ENCODE results near the gene FBXO8. TPM values are rescaled to one million over a fixed set of nuclear protein-coding genes. Genes with fewer than 3 reads are reported as not detected.

Gene FBXO8
- total and polyA plus RNA-seq, 2 of the 4 experiments (the other 2 are of a cell fraction), result 11.3 to 25.6 TPM

DNA sequence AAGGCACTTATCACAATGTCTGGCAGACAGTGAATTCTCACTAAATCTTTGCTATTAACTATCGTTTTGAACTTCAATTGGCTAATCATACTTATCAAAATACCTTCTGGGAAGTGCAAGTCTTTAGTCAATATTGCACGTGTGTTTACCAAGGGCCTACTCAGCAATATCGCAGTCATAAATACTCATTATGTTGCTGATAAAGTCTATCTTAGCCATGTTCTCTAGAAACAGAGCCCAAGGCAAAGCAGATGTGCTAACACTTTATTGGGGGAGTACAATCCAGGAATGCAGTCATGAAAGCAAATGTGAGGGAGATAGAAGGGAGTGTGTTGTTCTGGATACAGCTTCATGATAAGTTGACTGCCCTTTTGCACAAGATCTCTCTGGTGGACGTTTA lies 90.5 kb downstream of the FBXO8 start:
- no peak overlapping the region for H3K14ac ChIP-seq (replicated peaks; ENCODE audit: low read depth, low read length)
- H3K56ac ChIP-seq (ENCODE audit: extremely low read depth, insufficient read depth, low read length), result no peak overlapping the region
- no peak overlapping the region for H2BK15ac ChIP-seq (ENCODE audit: low read depth, low read length)
- no peaks in the 10 kb centered on the region for H3K36me3 ChIP-seq (ENCODE audit: control insufficient read depth, insufficient read depth, low read length)
- H3K9me1 ChIP-seq (ENCODE audit: insufficient read depth, low read length), result no peaks in the 10 kb centered on the region
- H3K23ac ChIP-seq (ENCODE audit: low read depth, low read length), result no peak overlapping the region
- no peak overlapping the region for H2AFZ ChIP-seq (replicated peaks; ENCODE audit: low read length, poor library complexity)
- H3K4me1 ChIP-seq (ENCODE audit: control insufficient read depth, insufficient read depth, low read length), result no peaks in the 10 kb centered on the region
- no peak overlapping the region for H2AK5ac ChIP-seq (ENCODE audit: low read depth, low read length)
- H3K9ac ChIP-seq (ENCODE audit: low read depth, low read length), result no peak overlapping the region
- H3K9me3 ChIP-seq (ENCODE audit: control insufficient read depth, insufficient read depth, low read length), result no peaks in the 10 kb centered on the region
- no peak overlapping the region for H3K4me3 ChIP-seq (ENCODE audit: insufficient read depth, low read depth, low read length)
- POLR2A ChIA-PET (ENCODE audit: unreplicated experiment), result no interaction called here
- H3K18ac ChIP-seq (ENCODE audit: low read depth, low read length), result no peak overlapping the region
- TF ChIP-seq, protein P1, sequence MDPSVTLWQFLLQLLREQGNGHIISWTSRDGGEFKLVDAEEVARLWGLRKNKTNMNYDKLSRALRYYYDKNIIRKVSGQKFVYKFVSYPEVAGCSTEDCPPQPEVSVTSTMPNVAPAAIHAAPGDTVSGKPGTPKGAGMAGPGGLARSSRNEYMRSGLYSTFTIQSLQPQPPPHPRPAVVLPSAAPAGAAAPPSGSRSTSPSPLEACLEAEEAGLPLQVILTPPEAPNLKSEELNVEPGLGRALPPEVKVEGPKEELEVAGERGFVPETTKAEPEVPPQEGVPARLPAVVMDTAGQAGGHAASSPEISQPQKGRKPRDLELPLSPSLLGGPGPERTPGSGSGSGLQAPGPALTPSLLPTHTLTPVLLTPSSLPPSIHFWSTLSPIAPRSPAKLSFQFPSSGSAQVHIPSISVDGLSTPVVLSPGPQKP (IDR thresholded peaks at IDR 0.05; ENCODE audit: borderline replicate concordance, low read depth, low read length), result no peak
- TF ChIP-seq RAD21 (IDR thresholded peaks at IDR 0.05; ENCODE audit: low read length) (no peak), MAZ (IDR thresholded peaks at IDR 0.05; ENCODE audit: borderline replicate concordance, low read depth, low read length) (no peak), MXI1 (IDR thresholded peaks at IDR 0.05; ENCODE audit: borderline replicate concordance, low read depth, low read length) (no peak), CHD1 (IDR thresholded peaks at IDR 0.05; ENCODE audit: low read depth, low read length) (no peak), POLR2A (IDR thresholded peaks at IDR 0.05; ENCODE audit: low read depth, low read length) (no peak), RCOR1 (IDR thresholded peaks at IDR 0.05; ENCODE audit: insufficient replicate concordance, low read length) (no peak), NFE2L2 (IDR thresholded peaks at IDR 0.05; ENCODE audit: low read depth, low read length) (no peak), CEBPB (IDR thresholded peaks at IDR 0.05; ENCODE audit: low read depth, low read length) (no peak), MAFK (IDR thresholded peaks at IDR 0.05; ENCODE audit: low read depth, low read length) (no peak), RFX5 (IDR thresholded peaks at IDR 0.05; ENCODE audit: low read depth, low read length) (no peak), SMC3 (IDR thresholded peaks at IDR 0.05; ENCODE audit: low read depth, low read length) (no peak), USF2 (IDR thresholded peaks at IDR 0.05; ENCODE audit: low read depth, low read length) (no peak)
- ATAC-seq (ENCODE audit: low read depth) (no peak), DNase-seq (no peak)
- H3K27me3 ChIP-seq (ENCODE audit: control insufficient read depth, insufficient read depth, low read length), result no peaks in the 10 kb centered on the region; the same call in 1 of the 2 replicates
- no peak overlapping the region for H2AK9ac ChIP-seq (replicated peaks; ENCODE audit: low read depth, low read length, poor library complexity)
- H3K79me1 ChIP-seq (ENCODE audit: low read depth in 1 of 2, low read length in 2 of 2), result no peaks in the 10 kb centered on the region
- H4K5ac ChIP-seq (ENCODE audit: low read depth, low read length), result no peak overlapping the region
- BruUV-seq (replicated peaks), result no TSS peak
- intact Hi-C loops (cut with micrococcal nuclease), result no loop called here
- H2BK5ac ChIP-seq (ENCODE audit: low read depth, low read length, poor library complexity, severe bottlenecking), result no peak overlapping the region
- H3K4me2 ChIP-seq (ENCODE audit: low read depth, low read length), result no peak overlapping the region
- H3K4ac ChIP-seq (ENCODE audit: low read depth, low read length), result no peak overlapping the region
- dilution Hi-C loops (cut with HindIII; ENCODE audit: low sequenced_read_pairs, unreplicated experiment), result no loop called here
- no CpG with 5 or more reads among the region's 4 CpGs for WGBS, 2 experiments (ENCODE audit: extremely low coverage in 2 of 2, insufficient read length in 1 of 2)
- no peak overlapping the region for H4K91ac ChIP-seq (ENCODE audit: insufficient read depth, low read depth, low read length)
- in situ Hi-C loops (cut with MboI; ENCODE audit: low sequenced_read_pairs), result no loop called here
- H3K27ac ChIP-seq (ENCODE audit: insufficient read depth, low read length), result no peak overlapping the region
- H2BK120ac ChIP-seq (ENCODE audit: low read depth, low read length), result no peak overlapping the region
- no peaks in the 10 kb centered on the region for H4K20me1 ChIP-seq (ENCODE audit: insufficient read depth, low read length)
- CTCF ChIA-PET, result no interaction called here
- H4K8ac ChIP-seq (ENCODE audit: low read depth in 2 of 2, low read length in 2 of 2), result no peak overlapping the region
- H2BK20ac ChIP-seq (ENCODE audit: low read depth, low read length), result no peak overlapping the region
